ENCODE measurements around the gene ZNF595. TPM values are rescaled to one million over a fixed set of nuclear protein-coding genes. Genes with fewer than 3 reads are reported as not detected.

ZNF595 gene
- total RNA-seq, 1 experiment from 2014 or later: 12.5 TPM

GRCh38 chr4:112771-113170 lies 59.6 kb downstream of the ZNF595 start:
- H4K8ac ChIP-seq (replicated peaks; ENCODE audit: insufficient read length, low read depth, low read length): no peak overlapping the region
- no peak for DNase-seq
- no peak overlapping the region for H3T11ph ChIP-seq (ENCODE audit: low read length)
- no peak overlapping the region for H3K14ac ChIP-seq (ENCODE audit: insufficient read depth, low read length)
- no peak overlapping the region for H2BK5ac ChIP-seq (ENCODE audit: insufficient read length, low read length)
- H3K79me1 ChIP-seq (ENCODE audit: insufficient read depth, low read depth, low read length, poor library complexity, severe bottlenecking): no peaks in the 10 kb centered on the region
- no peaks in the 10 kb centered on the region for H3K23me2 ChIP-seq (ENCODE audit: insufficient read length, low read depth, low read length, poor library complexity, severe bottlenecking)
- no peak overlapping the region for H2BK15ac ChIP-seq (ENCODE audit: low read depth, low read length)
- H4K20me1 ChIP-seq (ENCODE audit: control insufficient read depth, insufficient read depth, insufficient read length): no peaks in the 10 kb centered on the region
- H3K4me1 Mint-ChIP-seq: no peaks in the 10 kb centered on the region
- no peak overlapping the region for H3K56ac ChIP-seq (ENCODE audit: insufficient read length, low read depth, low read length)
- no peak overlapping the region for H2BK20ac ChIP-seq (ENCODE audit: low read depth, low read length, poor library complexity, severe bottlenecking)
- H3K4ac ChIP-seq (ENCODE audit: low read depth, low read length): no peak overlapping the region
- H3K9me3 ChIP-seq (ENCODE audit: control insufficient read depth, low read depth, low read length): no peaks in the 10 kb centered on the region
- no peak overlapping the region for H3K27ac Mint-ChIP-seq
- H3K9ac ChIP-seq (ENCODE audit: extremely low read depth, insufficient read length, low read length): no peak overlapping the region
- H3K79me2 ChIP-seq (ENCODE audit: insufficient read depth, low read length): no peaks in the 10 kb centered on the region
- H3K36me3 Mint-ChIP-seq (ENCODE audit: insufficient read depth in 1 of 3, low read depth in 3 of 3): peaks cover 5 to 34% (median 27%) of the 10 kb centered on the region in 3 experiments; a peak in 6 of 7 replicates
- no peak overlapping the region for H2BK12ac ChIP-seq (ENCODE audit: insufficient read length, low read depth, low read length)
- no peak overlapping the region for H3K23ac ChIP-seq (ENCODE audit: insufficient read length, low read depth, low read length)
- no peak overlapping the region for H3K4me2 ChIP-seq (ENCODE audit: insufficient read depth, insufficient read length, low read length)
- peaks cover 17% of the 10 kb centered on the region; the same call in 1 of the 2 replicates for H3K27me3 ChIP-seq (ENCODE audit: insufficient read depth, low read length)
- no peak overlapping the region for H4K5ac ChIP-seq (ENCODE audit: insufficient read length, low read depth, low read length)
- no peaks in the 10 kb centered on the region for H3K4me1 ChIP-seq (ENCODE audit: insufficient read depth, low read length)
- no peak overlapping the region for H2AK5ac ChIP-seq (ENCODE audit: insufficient read length, low read length)
- no peak overlapping the region for H3K27ac ChIP-seq (ENCODE audit: insufficient read length, low read depth, low read length)
- no peak overlapping the region for H3K18ac ChIP-seq (ENCODE audit: insufficient read length, low read depth, low read length)
- no peak overlapping the region for H4K91ac ChIP-seq (ENCODE audit: insufficient read length, low read depth, low read length)
- H3K4me3 Mint-ChIP-seq: no peak overlapping the region
- WGBS (ENCODE audit: extremely low coverage, insufficient read length, low lambda C conversion rate): no CpG with 5 or more reads among the region's 1 CpG
- no peak for TF ChIP-seq CTCF (conservative IDR thresholded peaks at IDR 0.05)
- H3K27me3 Mint-ChIP-seq (ENCODE audit: low read depth): peaks cover 20% of the 10 kb centered on the region
- no peak overlapping the region for H2AFZ ChIP-seq (ENCODE audit: low read length)
- H2BK120ac ChIP-seq (ENCODE audit: low read depth, low read length, poor library complexity, severe bottlenecking): no peak overlapping the region
- peaks cover 96% of the 10 kb centered on the region in 2 experiments for H3K9me3 Mint-ChIP-seq

Measured in H9 (cell line).